Lower lobe of right lung (tissue), 2 donors: ENCODE data around the gene NPPC. TPM values are rescaled to one million over a fixed set of nuclear protein-coding genes. Genes with fewer than 3 reads are reported as not detected.
A peak's percentile ranks its signal among the peaks of the same experiment; 100 is the strongest.

Experiments
- ATAC-seq, 2 donors: fragments of 200-7000 bp; cut with Tn5 transposase; one replicate each; pipeline ENCODE4 v1.9.1; 2020 to 2022; ENCODE audit warnings: mild to moderate bottlenecking in 2 of 2, moderate library complexity in 2 of 2
- DNase-seq: peaks from one replicate; pipeline ENCODE4 v3.0.0-alpha.2; 2020
- H3K27ac ChIP-seq: fragments of 200-600 bp; one replicate; pipeline ENCODE4 v1.8.0; 2022
- H3K27me3 ChIP-seq: fragments of 200-600 bp; one replicate; pipeline ENCODE4 v1.8.0; 2022; ENCODE audit warnings: low read depth
- H3K36me3 ChIP-seq: fragments of 200-600 bp; one replicate; pipeline ENCODE4 v1.8.0; 2022; ENCODE audit warnings: mild to moderate bottlenecking
- H3K4me1 ChIP-seq: fragments of 200-600 bp; one replicate; pipeline ENCODE4 v1.8.0; 2022
- H3K4me3 ChIP-seq: fragments of 200-600 bp; one replicate; pipeline ENCODE4 v1.8.0; 2022; ENCODE audit warnings: mild to moderate bottlenecking
- H3K9me3 ChIP-seq: fragments of 200-600 bp; one replicate; pipeline ENCODE4 v1.8.0; 2022
- CTCF ChIP-seq: fragments of 200-600 bp; IDR thresholded peaks from one replicate; pipeline ENCODE4 v1.8.0; 2022; ENCODE audit warnings: antibody characterized with exemption, mild to moderate bottlenecking
- intact Hi-C: fragments of 100-400 bp; cut with DNase I; formaldehyde crosslinking; loops from one replicate; pipeline ENCODE4 v1.11.0; 2022
- total RNA-seq: library from RNA; stranded (reverse); fragmentation: NEBNext Ultra II Directional; extraction: Animal tissue kit (Norgen Biotek cat#: 25700); gene quantifications from one replicate; pipeline ENCODE4 v1.2.1, GENCODE V29; 2021
- donor health status: DM: no; HTN: yes; CAD: no; lungs with severe emphysema.

NPPC gene
- total RNA-seq, 1 donor from 2014 or later: not detected

- peaks cover 62% of the 10 kb centered on the region for H3K27me3 ChIP-seq
- intact Hi-C loops: loop anchor here (10.0 kb wide), 1 partner anchor 222 kb away; no protein-coding TSS in a partner anchor
Observed at GRCh38 chr2:231923010-231923344, 3.2 kb downstream of the NPPC start.

DNA sequence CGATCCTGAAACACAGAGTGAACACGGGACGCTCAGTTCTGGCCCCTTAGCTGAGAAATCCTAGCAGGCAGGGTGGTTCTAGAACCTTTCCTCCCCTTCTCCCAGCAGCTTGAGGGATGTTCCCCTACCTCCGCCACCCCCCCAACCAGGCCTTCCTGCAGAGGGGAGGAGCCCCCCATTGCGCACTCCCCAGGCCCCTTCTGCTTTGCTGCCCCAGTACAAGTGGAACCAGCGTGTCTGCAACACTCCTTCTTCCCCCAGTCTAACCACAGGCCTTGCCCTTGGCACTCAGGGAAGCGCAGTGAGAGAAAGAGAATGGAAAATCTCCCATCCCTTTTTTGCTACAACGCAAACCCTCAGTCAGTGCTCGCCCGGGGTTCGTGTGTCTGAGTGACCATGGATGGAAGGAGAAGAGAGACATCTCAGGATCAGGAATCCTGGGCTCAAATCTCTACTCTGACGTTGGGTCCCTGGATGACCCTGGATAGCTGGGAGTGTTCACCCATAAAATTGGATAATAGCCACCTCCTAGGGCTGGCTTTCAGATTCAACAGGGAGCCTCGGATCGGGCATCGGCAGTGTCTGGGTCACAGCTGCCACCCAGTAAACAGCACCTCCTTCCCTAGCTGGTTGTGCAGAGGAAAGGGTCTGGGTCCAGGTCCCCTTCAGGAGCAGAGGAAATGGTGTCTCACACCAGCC is 3.7 kb downstream of the NPPC start:
- intact Hi-C loops: loop anchor here (10.0 kb wide), 1 partner anchor 222 kb away; no protein-coding TSS in a partner anchor
- ATAC-seq: no peak
- TF ChIP-seq CTCF: no peak
- no peaks in the 10 kb centered on the region for H3K9me3 ChIP-seq
- peaks cover 25% of the 10 kb centered on the region for H3K4me1 ChIP-seq
- no peaks in the 10 kb centered on the region for H3K36me3 ChIP-seq
- H3K27me3 ChIP-seq: peaks cover 57% of the 10 kb centered on the region
- H3K4me3 ChIP-seq: no peak overlapping the region
- no peak overlapping the region for H3K27ac ChIP-seq
- peak; percentile 23 for DNase-seq

More at GRCh38 chr2:231923010-231923344, 3.2 kb downstream of the NPPC start:
- Histone ChIP-seq H3K4me3 (no peak overlapping the region), H3K27ac (no peak overlapping the region), H3K9me3 (no peaks in the 10 kb centered on the region), H3K36me3 (no peaks in the 10 kb centered on the region), H3K4me1 (peaks cover 25% of the 10 kb centered on the region)
- no peak for TF ChIP-seq CTCF
- peak; percentile 14 for DNase-seq
- ATAC-seq: no peak

DNA sequence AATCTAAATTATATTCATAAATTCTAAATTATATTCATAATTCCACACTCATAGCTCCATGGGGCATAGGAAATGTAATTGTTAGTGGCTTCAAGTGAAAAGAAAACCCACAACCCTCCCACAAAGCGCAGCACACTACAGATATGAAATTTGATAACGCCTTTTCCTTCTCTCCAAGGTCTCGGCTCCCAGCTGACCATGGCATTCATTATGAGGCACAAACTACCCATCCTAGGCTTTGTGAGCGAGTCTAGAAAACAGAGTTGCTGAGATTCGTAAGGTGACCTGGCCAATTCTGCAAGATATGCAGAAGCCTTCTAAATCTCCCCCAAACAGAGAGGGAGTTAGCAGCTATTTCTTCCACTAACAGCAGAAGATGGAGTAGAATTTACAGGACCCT is 5.4 kb downstream of the NPPC start:
- intact Hi-C loops: loop anchor here (10.0 kb wide), 1 partner anchor 224 kb away; no protein-coding TSS in a partner anchor
- no peak overlapping the region for H3K4me3 ChIP-seq
- peaks cover 11% of the 10 kb centered on the region for H3K4me1 ChIP-seq
- no peak overlapping the region for H3K27ac ChIP-seq
- DNase-seq (no peak), ATAC-seq (no peak)
- TF ChIP-seq CTCF: no peak
- H3K27me3 ChIP-seq: peaks cover 40% of the 10 kb centered on the region
- H3K36me3 ChIP-seq: no peaks in the 10 kb centered on the region
- no peaks in the 10 kb centered on the region for H3K9me3 ChIP-seq

GRCh38 chr2:231920366-231920765 is 5.8 kb downstream of the NPPC start:
- no peak for ATAC-seq
- no peak for TF ChIP-seq CTCF
- peak; percentile 20 for DNase-seq
- Histone ChIP-seq H3K4me3 (no peak overlapping the region), H3K4me1 (peaks cover 6% of the 10 kb centered on the region), H3K36me3 (no peaks in the 10 kb centered on the region), H3K9me3 (no peaks in the 10 kb centered on the region), H3K27ac (no peak overlapping the region), H3K27me3 (peaks cover 36% of the 10 kb centered on the region)
- intact Hi-C loops: loop anchor here (10.0 kb wide), 1 partner anchor 224 kb away; no protein-coding TSS in a partner anchor

GRCh38 chr2:231919341-231920035 is 6.7 kb downstream of the NPPC start:
- Histone ChIP-seq H3K9me3 (no peaks in the 10 kb centered on the region), H3K27me3 (peaks cover 27% of the 10 kb centered on the region)

More at GRCh38 chr2:231919341-231920035, 6.7 kb downstream of the NPPC start:
- no peak for TF ChIP-seq CTCF
- Histone ChIP-seq H3K4me3 (no peak overlapping the region), H3K4me1 (no peaks in the 10 kb centered on the region), H3K27ac (no peak overlapping the region), H3K36me3 (no peaks in the 10 kb centered on the region)
- ATAC-seq (no peak), DNase-seq (peak; percentile 29)
- intact Hi-C loops: loop anchor here (10.0 kb wide), 1 partner anchor 225 kb away; no protein-coding TSS in a partner anchor
